Rectal smooth muscle tissue (tissue), 1 donor: ENCODE results near the gene CWC27.

Source experiments
- H3K27ac ChIP-seq: one replicate; pipeline ENCODE4 v1.7.0; 2013; ENCODE audit warnings: low read depth, low read length, inconsistent platforms
- H3K27me3 ChIP-seq: one replicate; pipeline ENCODE4 v1.7.0; 2013; ENCODE audit warnings: low read length; ENCODE audit not compliant: control insufficient read depth, insufficient read depth
- H3K36me3 ChIP-seq: one replicate; pipeline ENCODE4 v1.7.0; 2013; ENCODE audit warnings: low read length; ENCODE audit not compliant: control insufficient read depth, insufficient read depth
- H3K4me1 ChIP-seq: one replicate; pipeline ENCODE4 v1.7.0; 2013; ENCODE audit warnings: low read length; ENCODE audit not compliant: control insufficient read depth, insufficient read depth
- H3K4me3 ChIP-seq: one replicate; pipeline ENCODE4 v1.7.0; 2013; ENCODE audit warnings: low read length
- H3K9ac ChIP-seq: one replicate; pipeline ENCODE4 v1.7.0; 2013; ENCODE audit warnings: low read length

CWC27 gene

GRCh38 chr5:64768358-64769312 lies at the start of gene CWC27, which contains the start of gene SREK1IP1:
CWC27 (plus strand) TSS chr5:64768930; CDS start chr5:64769147, 217 bp downstream.
SREK1IP1 (minus strand) TSS chr5:64768691; CDS start chr5:64768517, 174 bp downstream.
- Histone ChIP-seq H3K4me1 (peaks cover 21% of the 10 kb centered on the region), H3K9ac (peak within 1 kb of the TSS; percentile 82)

GRCh38 chr5:64722588-64722987 lies 46.1 kb upstream of the CWC27 start:
- H3K27me3 ChIP-seq, result no peaks in the 10 kb centered on the region
- no peak overlapping the region for H3K4me3 ChIP-seq
- peaks cover 2% of the 10 kb centered on the region for H3K36me3 ChIP-seq
- H3K9ac ChIP-seq, result no peak overlapping the region
- no peaks in the 10 kb centered on the region for H3K4me1 ChIP-seq
- no peak overlapping the region for H3K27ac ChIP-seq

More at GRCh38 chr5:64768358-64769312, at the start of gene CWC27, which contains the start of gene SREK1IP1:
- Histone ChIP-seq H3K4me3 (peak within 1 kb of the TSS; percentile 95), H3K27ac (peak within 1 kb of the TSS; percentile 83), H3K36me3 (no peaks in the 10 kb centered on the region), H3K27me3 (no peaks in the 10 kb centered on the region)

- Histone ChIP-seq H3K27me3 (no peaks in the 10 kb centered on the region), H3K4me1 (no peaks in the 10 kb centered on the region), H3K36me3 (no peaks in the 10 kb centered on the region), H3K4me3 (no peak overlapping the region), H3K9ac (no peak overlapping the region), H3K27ac (no peak overlapping the region)
Observed at GRCh38 chr5:64727150-64727549, 41.6 kb upstream of the CWC27 start.

- Histone ChIP-seq H3K9ac (no peak overlapping the region), H3K4me1 (no peaks in the 10 kb centered on the region), H3K27me3 (no peaks in the 10 kb centered on the region), H3K4me3 (no peak overlapping the region), H3K36me3 (no peaks in the 10 kb centered on the region), H3K27ac (no peak overlapping the region)
Observed at GRCh38 chr5:64742411-64742810, 26.3 kb upstream of the CWC27 start.

GRCh38 chr5:64742821-64743220 lies 25.9 kb upstream of the CWC27 start:
- Histone ChIP-seq H3K36me3 (no peaks in the 10 kb centered on the region), H3K4me3 (no peak overlapping the region), H3K9ac (no peak overlapping the region), H3K4me1 (no peaks in the 10 kb centered on the region), H3K27ac (no peak overlapping the region), H3K27me3 (no peaks in the 10 kb centered on the region)

- Histone ChIP-seq H3K4me1 (no peaks in the 10 kb centered on the region), H3K9ac (no peak overlapping the region), H3K36me3 (no peaks in the 10 kb centered on the region), H3K4me3 (no peak overlapping the region), H3K27me3 (no peaks in the 10 kb centered on the region), H3K27ac (no peak overlapping the region)
Observed at GRCh38 chr5:64744914-64745313, 23.8 kb upstream of the CWC27 start.

GRCh38 chr5:64746446-64746845 lies 22.3 kb upstream of the CWC27 start:
- Histone ChIP-seq H3K27me3 (no peaks in the 10 kb centered on the region), H3K4me1 (no peaks in the 10 kb centered on the region), H3K4me3 (no peak overlapping the region), H3K27ac (no peak overlapping the region), H3K9ac (no peak overlapping the region), H3K36me3 (no peaks in the 10 kb centered on the region)

- Histone ChIP-seq H3K27me3 (no peaks in the 10 kb centered on the region), H3K4me1 (no peaks in the 10 kb centered on the region), H3K9ac (no peak overlapping the region), H3K27ac (no peak overlapping the region), H3K4me3 (no peak overlapping the region), H3K36me3 (no peaks in the 10 kb centered on the region)
Observed at GRCh38 chr5:64749385-64749784, 19.3 kb upstream of the CWC27 start.

GRCh38 chr5:64754066-64754465 lies 14.7 kb upstream of the CWC27 start:
- H3K9ac ChIP-seq, result no peak overlapping the region
- no peaks in the 10 kb centered on the region for H3K27me3 ChIP-seq
- H3K36me3 ChIP-seq, result no peaks in the 10 kb centered on the region
- no peak overlapping the region for H3K27ac ChIP-seq
- H3K4me1 ChIP-seq, result no peaks in the 10 kb centered on the region
- H3K4me3 ChIP-seq, result no peak overlapping the region

GRCh38 chr5:64758901-64759300 lies 9.8 kb upstream of the CWC27 start:
- H3K36me3 ChIP-seq, result no peaks in the 10 kb centered on the region
- no peaks in the 10 kb centered on the region for H3K27me3 ChIP-seq
- no peak overlapping the region for H3K27ac ChIP-seq
- H3K4me1 ChIP-seq, result no peaks in the 10 kb centered on the region
- H3K9ac ChIP-seq, result no peak overlapping the region
- no peak overlapping the region for H3K4me3 ChIP-seq

GRCh38 chr5:64759960-64760660 lies 8.6 kb upstream of the CWC27 start:
- no peak overlapping the region for H3K9ac ChIP-seq
- H3K4me1 ChIP-seq, result no peaks in the 10 kb centered on the region
- H3K36me3 ChIP-seq, result no peaks in the 10 kb centered on the region
- H3K4me3 ChIP-seq, result no peak overlapping the region
- H3K27ac ChIP-seq, result no peak overlapping the region
- H3K27me3 ChIP-seq, result no peaks in the 10 kb centered on the region

- H3K27ac ChIP-seq, result no peak overlapping the region
- peaks cover 12% of the 10 kb centered on the region for H3K4me1 ChIP-seq
- H3K4me3 ChIP-seq, result no peak overlapping the region
- H3K9ac ChIP-seq, result no peak overlapping the region
- H3K36me3 ChIP-seq, result no peaks in the 10 kb centered on the region
- no peaks in the 10 kb centered on the region for H3K27me3 ChIP-seq
Observed at GRCh38 chr5:64763948-64764503, 4.7 kb upstream of the CWC27 start.
